Type B pancreatic cell (in vitro differentiated cells): Measurements from ENCODE around the gene MSI2. TPM values are rescaled to one million over a fixed set of nuclear protein-coding genes. Genes with fewer than 3 reads are reported as not detected.
A peak's percentile ranks its signal among the peaks of the same experiment; 100 is the strongest.

Experiments
- DNase-seq: peaks from one replicate; pipeline ENCODE4 v3.0.0; 2021; ENCODE audit warnings: mixed read lengths; ENCODE audit not compliant: unreplicated experiment; ENCODE audit errors: extremely low spot score
- H3K27ac Mint-ChIP-seq: 2 replicates; pipeline ENCODE4 v1.8.0; 2021; ENCODE audit warnings: mild to moderate bottlenecking, mixed read lengths
- H3K27me3 Mint-ChIP-seq: 2 replicates; pipeline ENCODE4 v1.8.0; 2021; ENCODE audit warnings: mixed read lengths
- H3K36me3 Mint-ChIP-seq: 2 replicates; pipeline ENCODE4 v1.8.0; 2021; ENCODE audit warnings: mixed read lengths
- H3K4me1 Mint-ChIP-seq: one replicate; pipeline ENCODE4 v1.8.0; 2021; ENCODE audit warnings: mixed read lengths; ENCODE audit not compliant: unreplicated experiment
- H3K4me3 Mint-ChIP-seq: 2 replicates; pipeline ENCODE4 v1.8.0; 2021; ENCODE audit warnings: mild to moderate bottlenecking, mixed read lengths
- H3K9me3 Mint-ChIP-seq: 2 replicates; pipeline ENCODE4 v1.8.0; 2021; ENCODE audit warnings: mixed read lengths
- CTCF ChIP-seq: fragments of 200-600 bp; sonication (generic); conservative IDR thresholded peaks from 2 replicates; pipeline ENCODE4 v1.5.0; 2021; ENCODE audit warnings: antibody characterized with exemption, mild to moderate bottlenecking
- total RNA-seq: library from RNA; stranded (reverse); gene quantifications from 2 replicates; pipeline ENCODE4 v1.2.1, GENCODE V29; 2021; ENCODE audit warnings: low replicate concordance

The MSI2 gene
- total RNA-seq, 1 donor from 2014 or later: 158 TPM

GRCh38 chr17:57559226-57559625, 302.9 kb downstream of the MSI2 start:
- Mint-ChIP-seq H3K27me3 (peaks cover 3% of the 10 kb centered on the region), H3K4me1 (peaks cover 79% of the 10 kb centered on the region), H3K4me3 (no peak overlapping the region), H3K9me3 (no peaks in the 10 kb centered on the region), H3K36me3 (peaks cover 14% of the 10 kb centered on the region), H3K27ac (no peak overlapping the region)
- TF ChIP-seq CTCF: no peak
- DNase-seq: no peak

GRCh38 chr17:57559634-57560318, 303.5 kb downstream of the MSI2 start:
- DNase-seq: no peak
- H3K4me3 Mint-ChIP-seq: peak overlapping the region; percentile 31
- H3K27ac Mint-ChIP-seq: peak overlapping the region; percentile 57
- H3K9me3 Mint-ChIP-seq: no peaks in the 10 kb centered on the region
- peaks cover 74% of the 10 kb centered on the region for H3K4me1 Mint-ChIP-seq
- H3K36me3 Mint-ChIP-seq: peaks cover 14% of the 10 kb centered on the region
- H3K27me3 Mint-ChIP-seq: peaks cover 3% of the 10 kb centered on the region
- no peak for TF ChIP-seq CTCF

GRCh38 chr17:57560319-57560705, 304.0 kb downstream of the MSI2 start:
- peaks cover 71% of the 10 kb centered on the region for H3K4me1 Mint-ChIP-seq
- no peak for DNase-seq
- peak overlapping the region; percentile 31 for H3K4me3 Mint-ChIP-seq
- H3K9me3 Mint-ChIP-seq: no peaks in the 10 kb centered on the region
- peaks cover 3% of the 10 kb centered on the region for H3K27me3 Mint-ChIP-seq
- no peak for TF ChIP-seq CTCF
- peak overlapping the region; percentile 57 for H3K27ac Mint-ChIP-seq
- peaks cover 15% of the 10 kb centered on the region for H3K36me3 Mint-ChIP-seq

GRCh38 chr17:57561072-57561861, 304.9 kb downstream of the MSI2 start:
- Mint-ChIP-seq H3K4me1 (peaks cover 65% of the 10 kb centered on the region), H3K27me3 (peaks cover 3% of the 10 kb centered on the region), H3K9me3 (no peaks in the 10 kb centered on the region), H3K36me3 (peaks cover 22% of the 10 kb centered on the region), H3K27ac (peak overlapping the region; percentile 81), H3K4me3 (peak overlapping the region; percentile 72)
- no peak for TF ChIP-seq CTCF
- DNase-seq: no peak

- no peak for TF ChIP-seq CTCF
- Mint-ChIP-seq H3K9me3 (no peaks in the 10 kb centered on the region), H3K36me3 (peaks cover 32% of the 10 kb centered on the region), H3K4me1 (peaks cover 57% of the 10 kb centered on the region), H3K4me3 (no peak overlapping the region), H3K27ac (peak overlapping the region; percentile 60), H3K27me3 (peaks cover 3% of the 10 kb centered on the region)
- DNase-seq: no peak
Measured at GRCh38 chr17:57562184-57562698, 305.9 kb downstream of the MSI2 start.
